MCF 10A (cell line): ENCODE data around the gene MT1M. TPM values are rescaled to one million over a fixed set of nuclear protein-coding genes. Genes with fewer than 3 reads are reported as not detected.
A peak's percentile ranks its signal among the peaks of the same experiment; 100 is the strongest.

Experiments used
- BruUV-seq: library from RNA; stranded (reverse); fragments of 400-500 nt; replicated peaks from 2 replicates; lab custom pipeline; 2021; lab: Mats Ljungman, UMichigan
- CTCF ChIA-PET: fragments of 300-600 bp; sonication (Branson Sonifier 250); formaldehyde crosslinking; extraction: SDS; loops from one replicate; lab custom pipeline; 2021; ENCODE audit warnings: antibody characterized with exemption, inconsistent platforms; lab: Yijun Ruan, JAX
- POLR2A ChIA-PET: fragments of 300-600, 350-650 bp; sonication (Branson Sonifier 250); formaldehyde crosslinking; extraction: SDS; loops from one replicate; lab custom pipeline; 2020; ENCODE audit warnings: antibody characterized with exemption, inconsistent platforms; lab: Yijun Ruan, JAX
- DNase-seq: peaks from one replicate; pipeline ENCODE4 v3.0.0-alpha.2; 2018; ENCODE audit not compliant: unreplicated experiment
- H3K27ac Mint-ChIP-seq: one replicate; pipeline ENCODE4 v1.8.0; 2022; ENCODE audit warnings: mild to moderate bottlenecking, low read depth, mixed read lengths; ENCODE audit not compliant: unreplicated experiment
- H3K27me3 Mint-ChIP-seq: one replicate; pipeline ENCODE4 v1.8.0; 2022; ENCODE audit warnings: mixed read lengths; ENCODE audit not compliant: insufficient read depth, unreplicated experiment
- H3K36me3 Mint-ChIP-seq: one replicate; pipeline ENCODE4 v1.8.0; 2022; ENCODE audit warnings: mild to moderate bottlenecking, moderate library complexity, mixed read lengths; ENCODE audit not compliant: insufficient read depth, unreplicated experiment
- H3K4me1 Mint-ChIP-seq: one replicate; pipeline ENCODE4 v1.8.0; 2022; ENCODE audit warnings: mixed read lengths; ENCODE audit not compliant: insufficient read depth, unreplicated experiment
- H3K4me3 Mint-ChIP-seq: one replicate; pipeline ENCODE4 v1.8.0; 2022; ENCODE audit warnings: mild to moderate bottlenecking, moderate library complexity, mixed read lengths; ENCODE audit not compliant: unreplicated experiment
- H3K9me3 Mint-ChIP-seq: one replicate; pipeline ENCODE4 v1.8.0; 2022; ENCODE audit warnings: mixed read lengths; ENCODE audit not compliant: unreplicated experiment
- CTCF ChIP-seq: fragments of 200-600 bp; IDR thresholded peaks from one replicate; pipeline ENCODE4 v1.8.0; 2022; ENCODE audit warnings: antibody characterized with exemption, mild to moderate bottlenecking; ENCODE audit not compliant: unreplicated experiment
- intact Hi-C: fragments of 100-400 bp; cut with micrococcal nuclease; formaldehyde crosslinking; loops from 2 replicates; pipeline ENCODE4 v1.14.1; 2022
- total RNA-seq: library from RNA; stranded (reverse); gene quantifications from 2 replicates; pipeline ENCODE4 v1.2.3, GENCODE V29; 2022

The MT1M gene
- total RNA-seq, 1 experiment from 2014 or later: not detected

- intact Hi-C loops: no loop called here
- Mint-ChIP-seq H3K9me3 (no peaks in the 10 kb centered on the region), H3K27me3 (no peaks in the 10 kb centered on the region), H3K27ac (no peak overlapping the region), H3K4me1 (peaks cover 15% of the 10 kb centered on the region), H3K4me3 (no peak overlapping the region), H3K36me3 (peaks cover 4% of the 10 kb centered on the region)
- TF ChIP-seq CTCF: no peak
- ChIA-PET CTCF (interaction anchor here (0.6 to 1.5 kb wide), 4 partner anchors 9 to 496 kb away, joined by 3 to 5 read pairs (median 4); no protein-coding TSS in a partner anchor), POLR2A (interaction anchor here (0.7 to 6.3 kb wide), 6 partner anchors 8 to 144 kb away, joined by 3 to 60 read pairs (median 4); partner anchors contain the start of genes MT1E and MT2A)
- no peak for DNase-seq
- no TSS peak for BruUV-seq
Measured at GRCh38 chr16:56652600-56652999, 20.1 kb downstream of the MT1M start.

- H3K27ac Mint-ChIP-seq: no peak overlapping the region
- no TSS peak for BruUV-seq
- H3K27me3 Mint-ChIP-seq: no peaks in the 10 kb centered on the region
- no peak for DNase-seq
- POLR2A ChIA-PET: interaction anchor here (0.7 to 6.3 kb wide), 6 partner anchors 17 to 145 kb away, joined by 3 to 60 read pairs (median 8); partner anchors contain the start of genes MT1E, MT1X and MT2A
- H3K4me3 Mint-ChIP-seq: no peak overlapping the region
- peaks cover 21% of the 10 kb centered on the region for H3K4me1 Mint-ChIP-seq
- CTCF ChIA-PET: interaction anchor here (0.6 to 1.5 kb wide), 3 partner anchors 10 to 52 kb away, joined by 3 to 5 read pairs (median 3); no protein-coding TSS in a partner anchor
- no peak for TF ChIP-seq CTCF
- peaks cover 4% of the 10 kb centered on the region for H3K36me3 Mint-ChIP-seq
- H3K9me3 Mint-ChIP-seq: no peaks in the 10 kb centered on the region
- intact Hi-C loops: no loop called here
Measured at GRCh38 chr16:56653218-56653617, 20.8 kb downstream of the MT1M start.

- peak; percentile 95 for DNase-seq
- ChIA-PET POLR2A (interaction anchor here (0.5 to 5.6 kb wide), 14 partner anchors 9 to 512 kb away, joined by 3 to 60 read pairs (median 4); partner anchors contain the start of genes MT1E, MT1X and MT2A), CTCF (no interaction called here)
- H3K4me3 Mint-ChIP-seq: peak within 1 kb of the TSS; percentile 77
- no peak for TF ChIP-seq CTCF
- no TSS peak for BruUV-seq
- H3K27me3 Mint-ChIP-seq: no peaks in the 10 kb centered on the region
- intact Hi-C loops: no loop called here
- H3K9me3 Mint-ChIP-seq: no peaks in the 10 kb centered on the region
- H3K27ac Mint-ChIP-seq: no peak within 1 kb of the TSS
- H3K36me3 Mint-ChIP-seq: peaks cover 4% of the 10 kb centered on the region
- H3K4me1 Mint-ChIP-seq: peaks cover 21% of the 10 kb centered on the region
Measured at GRCh38 chr16:56657555-56658326, 25.3 kb downstream of the MT1M start, which contains the start of gene MT1F. Gene MT1F, plus strand, starts transcription at chr16:56657959. Its CDS starts 100 bp downstream, at chr16:56658059.

- ChIA-PET CTCF (interaction anchor here (0.6 kb wide), 1 partner anchor 15 kb away, joined by 3 read pairs; no protein-coding TSS in a partner anchor), POLR2A (interaction anchor here (0.5 to 5.6 kb wide), 8 partner anchors 15 to 206 kb away, joined by 3 to 60 read pairs (median 5); partner anchors contain the start of genes MT1E and MT1X)
- no peaks in the 10 kb centered on the region for H3K27me3 Mint-ChIP-seq
- H3K27ac Mint-ChIP-seq: no peak overlapping the region
- no TSS peak for BruUV-seq
- no peaks in the 10 kb centered on the region for H3K9me3 Mint-ChIP-seq
- intact Hi-C loops: no loop called here
- H3K4me3 Mint-ChIP-seq: peak overlapping the region; percentile 77
- TF ChIP-seq CTCF: no peak
- peaks cover 4% of the 10 kb centered on the region for H3K36me3 Mint-ChIP-seq
- H3K4me1 Mint-ChIP-seq: peaks cover 21% of the 10 kb centered on the region
- DNase-seq: no peak
Measured at GRCh38 chr16:56658327-56658875, 25.9 kb downstream of the MT1M start.
